A549 (cell line): ENCODE data around the gene MEAK7. TPM values are rescaled to one million over a fixed set of nuclear protein-coding genes. Genes with fewer than 3 reads are reported as not detected.

Experiments
- ATAC-seq, 2 experiments: fragments of 200-7000 bp in 1 of 2; fragments of >200 bp in 1 of 2; cut with Nextera tagmentation in 1 of 2; cut with Tn5 transposase in 1 of 2; 3 replicates each; pipeline versions ENCODE4 v1.8.0 to v1.9.1; 2018 to 2020; ENCODE audit warnings: mild to moderate bottlenecking in 1 of 2, moderate library complexity in 1 of 2
- CTCF ChIA-PET: fragments of 300-600 bp; sonication (Branson Sonifier 250); formaldehyde crosslinking; extraction: SDS; loops from one replicate; lab custom pipeline; 2021; ENCODE audit warnings: antibody characterized with exemption, inconsistent platforms; lab: Yijun Ruan, JAX
- POLR2A ChIA-PET: fragments of 350-600 bp; formaldehyde crosslinking; extraction: SDS; loops from one replicate; lab custom pipeline; 2021; ENCODE audit warnings: antibody characterized with exemption, inconsistent platforms; lab: Yijun Ruan, JAX
- DNase-seq, 2 experiments: peaks; one replicate each; pipeline versions ENCODE4 v3.0.0 to v3.0.0-alpha.2; 2011 to 2016; ENCODE audit warnings: low read depth in 1 of 2, low spot score in 1 of 2
- FAIRE-seq: peaks from 2 replicates; lab custom pipeline; 2011; peaks lifted over from hg19 to GRCh38; lab: Jason Lieb, UNC
- H3K27ac ChIP-seq, 2 experiments: fragments of >200 bp; sonication (Bioruptor Twin); formaldehyde crosslinking; 3 replicates each; pipeline ENCODE4 v1.5.1; 2016 to 2017
- H3K4me1 ChIP-seq: fragments of >200 bp; sonication (Bioruptor Twin); formaldehyde crosslinking; 3 replicates; pipeline ENCODE4 v1.6.1; 2016
- H3K4me2 ChIP-seq: fragments of >200 bp; sonication (Bioruptor Twin); formaldehyde crosslinking; 3 replicates; pipeline ENCODE4 v1.6.1; 2016
- H3K4me3 ChIP-seq: fragments of >200 bp; sonication (Bioruptor Twin); formaldehyde crosslinking; 3 replicates; pipeline ENCODE4 v1.5.1; 2016
- H3K9me3 ChIP-seq: fragments of >200 bp; sonication (Bioruptor Twin); formaldehyde crosslinking; 3 replicates; pipeline ENCODE4 v1.6.1; 2016
- CHD2 ChIP-seq: fragments of 150-350 bp; IDR thresholded peaks from 2 replicates; pipeline ENCODE4 v1.6.1; 2014; ENCODE audit warnings: low read length; ENCODE audit not compliant: partially characterized antibody
- E2F6 ChIP-seq: IDR thresholded peaks from 2 replicates; pipeline ENCODE4 v1.6.1; 2012; ENCODE audit warnings: low read depth, borderline replicate concordance
- ESRRA ChIP-seq: fragments of 150-350 bp; IDR thresholded peaks from 2 replicates; pipeline ENCODE4 v1.6.1; 2014; ENCODE audit warnings: mild to moderate bottlenecking, low read length, borderline replicate concordance
- FOXS1 ChIP-seq: fragments of 250-450 bp; sonication (Bioruptor Pico); IDR thresholded peaks from 2 replicates; pipeline ENCODE4 v1.5.0; 2020; ENCODE audit warnings: mild to moderate bottlenecking, moderate library complexity
- HMGXB4 ChIP-seq: fragments of 250-450 bp; sonication (Bioruptor Pico); IDR thresholded peaks from 2 replicates; pipeline ENCODE4 v1.5.0; 2021; ENCODE audit warnings: mild to moderate bottlenecking, moderate library complexity, borderline replicate concordance
- HOXA7 ChIP-seq: fragments of 250-450 bp; sonication (Bioruptor Pico); IDR thresholded peaks from 2 replicates; pipeline ENCODE4 v1.5.0; 2020; ENCODE audit warnings: mild to moderate bottlenecking, moderate library complexity
- HOXB13 ChIP-seq: fragments of 250-450 bp; sonication (Bioruptor Pico); IDR thresholded peaks from 2 replicates; pipeline ENCODE4 v1.5.0; 2020; ENCODE audit warnings: low read depth, mild to moderate bottlenecking, moderate library complexity
- HOXB5 ChIP-seq: fragments of 250-450 bp; sonication (Bioruptor Pico); IDR thresholded peaks from 2 replicates; pipeline ENCODE4 v1.5.0; 2020; ENCODE audit warnings: mild to moderate bottlenecking, moderate library complexity
- MAFK ChIP-seq: fragments of 450-650 bp; IDR thresholded peaks from 2 replicates; pipeline ENCODE4 v1.6.1; 2014; ENCODE audit not compliant: partially characterized antibody
- MAX ChIP-seq: IDR thresholded peaks from 2 replicates; pipeline ENCODE4 v1.6.1; 2012
- NR3C1 ChIP-seq: fragments of >200 bp; sonication (Bioruptor Twin); formaldehyde crosslinking; IDR thresholded peaks from 3 replicates; pipeline ENCODE4 v1.6.1; 2017
- PBX3 ChIP-seq: IDR thresholded peaks from 2 replicates; pipeline ENCODE4 v1.6.1; 2012
- PHF8 ChIP-seq: fragments of 200-600 bp; sonication (generic); IDR thresholded peaks from 2 replicates; pipeline ENCODE4 v1.6.1; 2016; ENCODE audit warnings: low read depth, mild to moderate bottlenecking, antibody characterized with exemption, moderate library complexity, borderline replicate concordance
- RARB ChIP-seq: fragments of 250-450 bp; sonication (Bioruptor Pico); IDR thresholded peaks from 2 replicates; pipeline ENCODE4 v1.8.0; 2021; ENCODE audit warnings: mild to moderate bottlenecking, moderate library complexity
- RNF2 ChIP-seq: fragments of 200-600 bp; sonication (generic); IDR thresholded peaks from 2 replicates; pipeline ENCODE4 v1.6.1; 2016; ENCODE audit warnings: low read depth, mild to moderate bottlenecking, antibody characterized with exemption, moderate library complexity, borderline replicate concordance
- SREBF2 ChIP-seq: fragments of 450-650 bp; IDR thresholded peaks from 2 replicates; pipeline ENCODE4 v1.6.1; 2014; ENCODE audit warnings: mild to moderate bottlenecking, moderate library complexity
- ZC3H11A ChIP-seq: fragments of 450-650 bp; IDR thresholded peaks from 2 replicates; pipeline ENCODE4 v1.6.1; 2014; ENCODE audit warnings: antibody characterized with exemption, mild to moderate bottlenecking
- ZSCAN20 ChIP-seq: fragments of 250-450 bp; sonication (Bioruptor Pico); IDR thresholded peaks from 2 replicates; pipeline ENCODE4 v1.8.0; 2022; ENCODE audit warnings: mild to moderate bottlenecking, moderate library complexity
- WGBS: methylation state at CpG from one replicate; pipeline ENCODE4 v1.1.6; 2017; ENCODE audit errors: missing lambda C conversion rate; 5-methylcytosine and 5-hydroxymethylcytosine counted together
- polyA plus RNA-seq, 4 experiments: library from polyadenylated mRNA; depleted of rRNA in 3 of 4; stranded (reverse); fragments of >200 nt; fragmentation: RNase III in 1 of 4; extraction: RNeasy Plus Mini Kit Qiagen cat#74134 plus additional on column Dnase treatment in 1 of 4; gene quantifications; 2 replicates in 3 of 4; 3 replicates in 1 of 4; pipeline ENCODE4 v1.2.3, GENCODE V29; 2011 to 2017

The MEAK7 gene
- polyA plus RNA-seq, 2 of the 4 experiments (the other 2 are of a cell fraction) = 26.2 to 30.5 TPM

GRCh38 chr16:84462296-84463210 lies 41.9 kb downstream of the MEAK7 start:
- no peak for TF ChIP-seq ESRRA
- no peak for TF ChIP-seq HOXB5 (CRISPR knock-in tag)
- no peak for TF ChIP-seq SREBF2
- TF ChIP-seq MAX = no peak
- no peak for TF ChIP-seq NR3C1
- no peak for TF ChIP-seq RARB (CRISPR knock-in tag)
- TF ChIP-seq ZC3H11A = no peak
- no peak for TF ChIP-seq HMGXB4 (CRISPR knock-in tag)
- no peak for TF ChIP-seq RNF2
- TF ChIP-seq FOXS1 (CRISPR knock-in tag) = no peak
- TF ChIP-seq E2F6 = no peak
- TF ChIP-seq CHD2 = no peak
- no peak for TF ChIP-seq HOXA7 (CRISPR knock-in tag)
- no peak for TF ChIP-seq PHF8
- no peak for TF ChIP-seq PBX3
- TF ChIP-seq MAFK = no peak
- ChIA-PET POLR2A (interaction anchor here (0.6 kb wide), 1 partner anchor 73 kb away, joined by 4 read pairs; no protein-coding TSS in a partner anchor), CTCF (interaction anchor here (0.9 to 2.8 kb wide), 4 partner anchors 22 to 186 kb away, joined by 3 to 13 read pairs (median 4); no protein-coding TSS in a partner anchor)
- no peak overlapping the region for H3K4me2 ChIP-seq
- no peak overlapping the region for H3K4me3 ChIP-seq
- no peaks in the 10 kb centered on the region for H3K4me1 ChIP-seq
- peaks cover 13% of the 10 kb centered on the region for H3K9me3 ChIP-seq
- 88% methylated on average over 23 of the region's 24 CpGs for WGBS
- FAIRE-seq = no peak
- no peak for ATAC-seq
- H3K27ac ChIP-seq = no peak overlapping the region
- no peak for DNase-seq

- no peak for TF ChIP-seq ZSCAN20
- no peak for TF ChIP-seq HOXB13 (CRISPR knock-in tag)
- Histone ChIP-seq H3K4me1 (no peaks in the 10 kb centered on the region), H3K4me2 (no peak overlapping the region), H3K27ac (no peak overlapping the region), H3K4me3 (no peak overlapping the region), H3K9me3 (peaks cover 4% of the 10 kb centered on the region; the same call in 2 of the 3 replicates)
- no peak for DNase-seq
- CTCF ChIA-PET = interaction anchor here (0.6 to 2.8 kb wide), 4 partner anchors 23 to 221 kb away, joined by 3 to 13 read pairs (median 3); no protein-coding TSS in a partner anchor
- POLR2A ChIA-PET = interaction anchor here (0.6 kb wide), 1 partner anchor 72 kb away, joined by 4 read pairs; no protein-coding TSS in a partner anchor
- FAIRE-seq = no peak
- 93% methylated on average over 28 of the region's 30 CpGs for WGBS
- ATAC-seq = 0 out of 6 replicates have a peak, but pooled peaks of 1 of the 2 experiments have one; percentile 26
Measured at GRCh38 chr16:84461413-84462295, 42.8 kb downstream of the MEAK7 start.
